ENCODE results near the gene SWI5.

GRCh38 chr9:128316421-128316820 lies 40.3 kb downstream of the SWI5 start:
- TF ChIP-seq CTCF (IDR thresholded peaks at IDR 0.05): no peak
- TF ChIP-seq POLR2A (IDR thresholded peaks at IDR 0.05): no peak
